ENCODE data around the gene MDM2.

- TF ChIP-seq POLR2A (IDR thresholded peaks at IDR 0.05; ENCODE audit: low read length) (no peak), GATA3 (IDR thresholded peaks at IDR 0.05; ENCODE audit: borderline replicate concordance) (no peak), NPAS2 (CRISPR knock-in tag; IDR thresholded peaks at IDR 0.05; ENCODE audit: borderline replicate concordance) (no peak)
Measured at GRCh38 chr12:68867606-68868005, 59.6 kb downstream of the MDM2 start.
